CD4-positive, alpha-beta memory T cell (primary cell): Measurements from ENCODE around the gene GABARAPL1. TPM values are rescaled to one million over a fixed set of nuclear protein-coding genes. Genes with fewer than 3 reads are reported as not detected.

Experiments used
- CTCF ChIA-PET: fragments of 350-600 bp; sonication (Branson Sonifier 250); formaldehyde crosslinking; loops from one replicate; lab custom pipeline; 2021; ENCODE audit warnings: inconsistent platforms; ENCODE audit not compliant: partially characterized antibody; lab: Charles Lee
- POLR2A ChIA-PET: fragments of 350-600 bp; sonication (Branson Sonifier 250); formaldehyde crosslinking; loops from one replicate; lab custom pipeline; 2021; ENCODE audit not compliant: partially characterized antibody; lab: Charles Lee
- DNase-seq, 5 donors: peaks; one replicate each; pipeline versions ENCODE4 v3.0.0 to v3.0.0-alpha.2; 2020 to 2022; ENCODE audit warnings: mixed read lengths in 1 of 5
- H3K27ac ChIP-seq: one replicate; pipeline ENCODE4 v1.7.0; 2013; ENCODE audit warnings: low read depth, low read length
- H3K27me3 ChIP-seq: 2 replicates; pipeline ENCODE4 v1.7.0; 2013; ENCODE audit warnings: mild to moderate bottlenecking, low read length, moderate library complexity; ENCODE audit not compliant: insufficient read depth
- H3K36me3 ChIP-seq: 2 replicates; pipeline ENCODE4 v1.7.0; 2013; ENCODE audit warnings: mild to moderate bottlenecking, low read length, moderate library complexity; ENCODE audit not compliant: insufficient read depth
- H3K4me1 ChIP-seq: 2 replicates; pipeline ENCODE4 v1.7.0; 2013; ENCODE audit warnings: mild to moderate bottlenecking, low read length, moderate library complexity; ENCODE audit not compliant: insufficient read depth
- H3K4me3 ChIP-seq, 2 donors: one replicate each; pipeline ENCODE4 v1.7.0; 2013; ENCODE audit warnings: low read length in 2 of 2, mild to moderate bottlenecking in 1 of 2
- H3K9me3 ChIP-seq, 2 donors: one replicate each; pipeline ENCODE4 v1.7.0; 2013; ENCODE audit warnings: low read length in 2 of 2, control low read depth in 1 of 2; ENCODE audit not compliant: control insufficient read depth in 1 of 2
- H3K27ac Mint-ChIP-seq, 7 donors: one replicate each; pipeline ENCODE4 v1.8.0; 2020 to 2021; ENCODE audit warnings: mixed read lengths in 7 of 7, mild to moderate bottlenecking in 6 of 7, inconsistent platforms in 3 of 7, moderate library complexity in 3 of 7
- H3K27me3 Mint-ChIP-seq, 2 donors: one replicate each; pipeline ENCODE4 v1.8.0; 2020 to 2021; ENCODE audit warnings: mixed read lengths in 2 of 2
- H3K36me3 Mint-ChIP-seq, 2 donors: one replicate each; pipeline ENCODE4 v1.8.0; 2020 to 2021; ENCODE audit warnings: mixed read lengths in 2 of 2, inconsistent platforms in 1 of 2, mild to moderate bottlenecking in 1 of 2
- H3K4me1 Mint-ChIP-seq, 4 donors: one replicate each; pipeline ENCODE4 v1.8.0; 2020 to 2021; ENCODE audit warnings: mixed read lengths in 4 of 4, mild to moderate bottlenecking in 1 of 4
- H3K4me3 Mint-ChIP-seq, 8 donors: one replicate each; pipeline ENCODE4 v1.8.0; 2020 to 2021; ENCODE audit warnings: mixed read lengths in 8 of 8, mild to moderate bottlenecking in 7 of 8, moderate library complexity in 6 of 8, inconsistent platforms in 3 of 8
- H3K9me3 Mint-ChIP-seq, 8 donors: one replicate each; pipeline ENCODE4 v1.8.0; 2020 to 2021; ENCODE audit warnings: mixed read lengths in 8 of 8, mild to moderate bottlenecking in 5 of 8, inconsistent platforms in 3 of 8, moderate library complexity in 1 of 8
- intact Hi-C: fragments of 100-400 bp; cut with micrococcal nuclease; formaldehyde crosslinking; loops from one replicate; pipeline ENCODE4 v1.15.1; 2023
- polyA plus RNA-seq, 2 donors: library from polyadenylated mRNA; unstranded; fragments of 300-500 nt; fragmentation: Illumina TruSeq; gene quantifications; one replicate each; pipeline ENCODE4 v1.2.3, GENCODE V29; 2021
- total RNA-seq, 2 experiments: library from RNA; stranded (reverse); gene quantifications; one replicate each; pipeline ENCODE4 v1.2.3, GENCODE V29; 2021

The GABARAPL1 gene
- total and polyA plus RNA-seq, 4 experiments from 2014 or later: 12.8 to 36.3 (median 25.8) TPM

- Mint-ChIP-seq H3K4me1 (no peaks in the 10 kb centered on the region), H3K36me3 (no peaks in the 10 kb centered on the region), H3K27me3 (peaks cover 17 to 29% of the 10 kb centered on the region in 2 donors), H3K4me3 (no peak overlapping the region), H3K9me3 (no peaks in the 10 kb centered on the region), H3K27ac (no peak overlapping the region)
- Histone ChIP-seq H3K4me3 (no peak overlapping the region), H3K36me3 (no peaks in the 10 kb centered on the region), H3K27ac (no peak overlapping the region), H3K4me1 (no peaks in the 10 kb centered on the region), H3K27me3 (no peaks in the 10 kb centered on the region), H3K9me3 (no peaks in the 10 kb centered on the region)
- CTCF ChIA-PET: interaction anchor here (1.3 kb wide), 1 partner anchor 22 kb away, joined by 3 read pairs; no protein-coding TSS in a partner anchor
- intact Hi-C loops: no loop called here
- POLR2A ChIA-PET: no interaction called here
- DNase-seq: no peak
Measured at GRCh38 chr12:10174986-10175614, 37.6 kb upstream of the GABARAPL1 start.

- Mint-ChIP-seq H3K4me3 (no peak overlapping the region), H3K27me3 (peaks cover 21 to 29% of the 10 kb centered on the region in 2 donors), H3K9me3 (no peaks in the 10 kb centered on the region), H3K27ac (no peak overlapping the region), H3K36me3 (no peaks in the 10 kb centered on the region), H3K4me1 (no peaks in the 10 kb centered on the region)
- Histone ChIP-seq H3K27me3 (no peaks in the 10 kb centered on the region), H3K36me3 (no peaks in the 10 kb centered on the region), H3K4me1 (no peaks in the 10 kb centered on the region), H3K4me3 (no peak overlapping the region), H3K27ac (no peak overlapping the region), H3K9me3 (no peaks in the 10 kb centered on the region)
- POLR2A ChIA-PET: no interaction called here
- no peak for DNase-seq
- CTCF ChIA-PET: interaction anchor here (0.6 to 1.3 kb wide), 3 partner anchors 15 to 28 kb away, joined by 3 read pairs; no protein-coding TSS in a partner anchor
- intact Hi-C loops: no loop called here
Measured at GRCh38 chr12:10175846-10176636, 36.6 kb upstream of the GABARAPL1 start.

- no peaks in the 10 kb centered on the region for H3K4me1 ChIP-seq
- Mint-ChIP-seq H3K4me1 (no peaks in the 10 kb centered on the region), H3K9me3 (no peaks in the 10 kb centered on the region), H3K27ac (no peak within 1 kb of the TSS), H3K4me3 (no peak within 1 kb of the TSS), H3K27me3 (peaks cover 23 to 38% of the 10 kb centered on the region in 2 donors), H3K36me3 (no peaks in the 10 kb centered on the region)
- POLR2A ChIA-PET: no interaction called here
- no peaks in the 10 kb centered on the region for H3K36me3 ChIP-seq
- no peak for DNase-seq
- intact Hi-C loops: no loop called here
- no peak within 1 kb of the TSS for H3K27ac ChIP-seq
- H3K27me3 ChIP-seq: no peaks in the 10 kb centered on the region
- H3K4me3 ChIP-seq: no peak within 1 kb of the TSS
- CTCF ChIA-PET: no interaction called here
- no peaks in the 10 kb centered on the region for H3K9me3 ChIP-seq
Measured at GRCh38 chr12:10178821-10179220, 33.9 kb upstream of the GABARAPL1 start, which contains the start of gene TMEM52B. Gene TMEM52B, plus strand, starts transcription at chr12:10179032. Its CDS starts 543 bp downstream, at chr12:10179575.

GRCh38 chr12:10179776-10180181, 32.9 kb upstream of the GABARAPL1 start:
- no peaks in the 10 kb centered on the region for H3K36me3 ChIP-seq
- Mint-ChIP-seq H3K4me1 (no peaks in the 10 kb centered on the region), H3K27ac (no peak overlapping the region), H3K27me3 (peaks cover 25 to 40% of the 10 kb centered on the region in 2 donors), H3K36me3 (no peaks in the 10 kb centered on the region), H3K4me3 (no peak overlapping the region), H3K9me3 (no peaks in the 10 kb centered on the region)
- no peak for DNase-seq
- H3K27me3 ChIP-seq: no peaks in the 10 kb centered on the region
- CTCF ChIA-PET: no interaction called here
- intact Hi-C loops: no loop called here
- POLR2A ChIA-PET: no interaction called here
- no peak overlapping the region for H3K4me3 ChIP-seq
- no peaks in the 10 kb centered on the region for H3K9me3 ChIP-seq
- H3K27ac ChIP-seq: no peak overlapping the region
- H3K4me1 ChIP-seq: no peaks in the 10 kb centered on the region

- intact Hi-C loops: no loop called here
- ChIA-PET POLR2A (interaction anchor here (0.7 kb wide), 1 partner anchor 224 kb away, joined by 4 read pairs; no protein-coding TSS in a partner anchor), CTCF (interaction anchor here (1.0 kb wide), 1 partner anchor 22 kb away, joined by 3 read pairs; no protein-coding TSS in a partner anchor)
- no peaks in the 10 kb centered on the region for H3K36me3 Mint-ChIP-seq
- Histone ChIP-seq H3K9me3 (no peaks in the 10 kb centered on the region), H3K4me3 (no peak overlapping the region), H3K27ac (no peak overlapping the region), H3K36me3 (no peaks in the 10 kb centered on the region), H3K4me1 (no peaks in the 10 kb centered on the region), H3K27me3 (no peaks in the 10 kb centered on the region)
- H3K4me1 Mint-ChIP-seq: no peaks in the 10 kb centered on the region
- H3K27me3 Mint-ChIP-seq: peaks cover 26 to 39% of the 10 kb centered on the region in 2 donors
- no peaks in the 10 kb centered on the region for H3K9me3 Mint-ChIP-seq
- H3K27ac Mint-ChIP-seq: no peak overlapping the region
- no peak for DNase-seq
- H3K4me3 Mint-ChIP-seq: no peak overlapping the region
Measured at GRCh38 chr12:10182354-10183049, 30.2 kb upstream of the GABARAPL1 start.

GRCh38 chr12:10184261-10184843, 28.3 kb upstream of the GABARAPL1 start:
- Histone ChIP-seq H3K27ac (no peak overlapping the region), H3K4me3 (no peak overlapping the region), H3K36me3 (no peaks in the 10 kb centered on the region), H3K9me3 (no peaks in the 10 kb centered on the region), H3K27me3 (no peaks in the 10 kb centered on the region), H3K4me1 (no peaks in the 10 kb centered on the region)
- ChIA-PET POLR2A (no interaction called here), CTCF (interaction anchor here (1.2 to 1.5 kb wide), 2 partner anchors 11 to 31 kb away, joined by 4 to 5 read pairs; no protein-coding TSS in a partner anchor)
- Mint-ChIP-seq H3K36me3 (no peaks in the 10 kb centered on the region), H3K27me3 (peaks cover 19 to 33% of the 10 kb centered on the region in 2 donors), H3K4me3 (no peak overlapping the region), H3K27ac (no peak overlapping the region), H3K9me3 (no peaks in the 10 kb centered on the region), H3K4me1 (no peaks in the 10 kb centered on the region)
- intact Hi-C loops: no loop called here
- no peak for DNase-seq
